ENCODE measurements around the gene ZDHHC11.
"Not testable (repeated sequence)": the region's sequence is repeated elsewhere in the genome, so short reads cannot be mapped to it uniquely, and the experiment has no call there.

The ZDHHC11 gene

GRCh38 chr5:815449-815848, 35.3 kb downstream of the ZDHHC11 start:
- DNase-seq (ENCODE audit: low read depth in 3 of 3, low spot score in 1 of 3), result no peak

- not testable (repeated sequence) for DNase-seq (ENCODE audit: low read depth in 3 of 3, low spot score in 1 of 3)
Observed at GRCh38 chr5:813575-813974, 37.2 kb downstream of the ZDHHC11 start.

- not testable (repeated sequence) for DNase-seq (ENCODE audit: low read depth in 3 of 3, low spot score in 1 of 3)
Observed at GRCh38 chr5:811384-811783, 39.4 kb downstream of the ZDHHC11 start.

GRCh38 chr5:807719-808514, 42.9 kb downstream of the ZDHHC11 start:
- DNase-seq (ENCODE audit: low read depth in 3 of 3, low spot score in 1 of 3), result not testable (repeated sequence)

- no peak for DNase-seq (ENCODE audit: low read depth in 3 of 3, low spot score in 1 of 3)
Observed at GRCh38 chr5:801472-801871, 49.3 kb downstream of the ZDHHC11 start.

GRCh38 chr5:801055-801454, 49.7 kb downstream of the ZDHHC11 start:
- not testable (repeated sequence) for DNase-seq (ENCODE audit: low read depth in 3 of 3, low spot score in 1 of 3)

GRCh38 chr5:798505-799138, 52.2 kb downstream of the ZDHHC11 start:
- DNase-seq (ENCODE audit: low read depth in 3 of 3, low spot score in 1 of 3), result not testable (repeated sequence)

GRCh38 chr5:797986-798385, 52.8 kb downstream of the ZDHHC11 start:
- not testable (repeated sequence) for DNase-seq (ENCODE audit: low read depth in 3 of 3, low spot score in 1 of 3)

GRCh38 chr5:795873-796272, 54.9 kb downstream of the ZDHHC11 start:
- not testable (repeated sequence) for DNase-seq (ENCODE audit: low read depth in 3 of 3, low spot score in 1 of 3)

- not testable (repeated sequence) for DNase-seq (ENCODE audit: low read depth in 3 of 3, low spot score in 1 of 3)
Observed at GRCh38 chr5:794948-795347, 55.8 kb downstream of the ZDHHC11 start.

GRCh38 chr5:788703-789102, 62.1 kb downstream of the ZDHHC11 start:
- not testable (repeated sequence) for DNase-seq (ENCODE audit: low read depth in 3 of 3, low spot score in 1 of 3)

GRCh38 chr5:787857-788233, 62.9 kb downstream of the ZDHHC11 start:
- not testable (repeated sequence) for DNase-seq (ENCODE audit: low read depth in 3 of 3, low spot score in 1 of 3)

GRCh38 chr5:787224-787856, 63.4 kb downstream of the ZDHHC11 start:
- not testable (repeated sequence) for DNase-seq (ENCODE audit: low read depth in 3 of 3, low spot score in 1 of 3)

GRCh38 chr5:785181-785705, 65.5 kb downstream of the ZDHHC11 start:
- DNase-seq (ENCODE audit: low read depth in 3 of 3, low spot score in 1 of 3), result not testable (repeated sequence)

- peak; percentile 85 to 93 (median 88) for DNase-seq (ENCODE audit: low read depth in 3 of 3, low spot score in 1 of 3)
Observed at GRCh38 chr5:784428-785177, 66.2 kb downstream of the ZDHHC11 start, which contains the start of gene ZDHHC11B. ZDHHC11B (minus strand) TSS chr5:784729; CDS start chr5:766919, 17,810 bp downstream.

GRCh38 chr5:783881-784427, 66.8 kb downstream of the ZDHHC11 start:
- not testable (repeated sequence) for DNase-seq (ENCODE audit: low read depth in 3 of 3, low spot score in 1 of 3)

GRCh38 chr5:783049-783802, 67.6 kb downstream of the ZDHHC11 start:
- DNase-seq (ENCODE audit: low read depth in 3 of 3, low spot score in 1 of 3), result not testable (repeated sequence)

GRCh38 chr5:782356-782755, 68.4 kb downstream of the ZDHHC11 start:
- not testable (repeated sequence) for DNase-seq (ENCODE audit: low read depth in 3 of 3, low spot score in 1 of 3)

GRCh38 chr5:780571-780970, 70.2 kb downstream of the ZDHHC11 start:
- not testable (repeated sequence) for DNase-seq (ENCODE audit: low read depth in 3 of 3, low spot score in 1 of 3)

GRCh38 chr5:778967-779366, 71.8 kb downstream of the ZDHHC11 start:
- not testable (repeated sequence) for DNase-seq (ENCODE audit: low read depth in 3 of 3, low spot score in 1 of 3)
